22Rv1 (cell line): ENCODE measurements around the gene SCAP.

ENCODE experiments used
- CTCF ChIP-seq: fragments of 450-650 bp; IDR thresholded peaks from 2 replicates; pipeline ENCODE4 v1.5.1; 2017; ENCODE audit warnings: mild to moderate bottlenecking
- ZFX ChIP-seq: fragments of 450-650 bp; IDR thresholded peaks from 2 replicates; pipeline ENCODE4 v1.6.1; 2017; ENCODE audit warnings: antibody characterized with exemption, borderline replicate concordance

GRCh38 chr3:47475029-47475569, 642 bp downstream of the SCAP start:
- TF ChIP-seq CTCF (no peak), ZFX (no peak)
